ENCODE results near the gene SCG3. TPM values are rescaled to one million over a fixed set of nuclear protein-coding genes. Genes with fewer than 3 reads are reported as not detected.
"Not testable (repeated sequence)": the region's sequence is repeated elsewhere in the genome, so short reads cannot be mapped to it uniquely, and the experiment has no call there.

The SCG3 gene
- total RNA-seq, result not detected

- H3K27ac Mint-ChIP-seq, result no peak within 1 kb of the TSS
- H3K27me3 Mint-ChIP-seq (ENCODE audit: low read depth), result peaks cover 58% of the 10 kb centered on the region
- ATAC-seq (replicated peaks in 1 of 2) (peak; percentile 64 to 68), DNase-seq (peak; percentile 57 to 73)
- H3K4me1 Mint-ChIP-seq (ENCODE audit: low read depth), result peaks cover 7% of the 10 kb centered on the region
- peaks cover 0 to 2% of the 10 kb centered on the region in 2 donors for H3K36me3 Mint-ChIP-seq (ENCODE audit: insufficient read depth in 2 of 2)
- H3K4me3 Mint-ChIP-seq, result peak within 1 kb of the TSS; percentile 50 to 60
- peaks cover 0 to 1% of the 10 kb centered on the region in 2 donors for H3K9me3 Mint-ChIP-seq
Observed at GRCh38 chr15:51681303-51681963, at the start of gene SCG3. Gene SCG3 (plus strand): TSS chr15:51681503. CDS start chr15:51681756, 253 bp downstream.

GRCh38 chr15:51634591-51635198, 46.6 kb upstream of the SCG3 start:
- no peaks in the 10 kb centered on the region for H3K9me3 Mint-ChIP-seq
- H3K27ac Mint-ChIP-seq, result peak overlapping the region; percentile 59
- no peaks in the 10 kb centered on the region for H3K36me3 Mint-ChIP-seq (ENCODE audit: insufficient read depth in 2 of 2)
- peaks cover 13% of the 10 kb centered on the region for H3K4me1 Mint-ChIP-seq (ENCODE audit: low read depth)
- no peaks in the 10 kb centered on the region for H3K27me3 Mint-ChIP-seq (ENCODE audit: low read depth)
- peak; percentile 17 to 22 for DNase-seq
- H3K4me3 Mint-ChIP-seq, result no peak overlapping the region
- peak; percentile 74 to 79 for ATAC-seq (replicated peaks in 1 of 2)

GRCh38 chr15:51641490-51642130, 39.7 kb upstream of the SCG3 start:
- DNase-seq (no peak), ATAC-seq (replicated peaks in 1 of 2) (no peak)
- Mint-ChIP-seq H3K27me3 (ENCODE audit: low read depth) (no peaks in the 10 kb centered on the region), H3K36me3 (ENCODE audit: insufficient read depth in 2 of 2) (no peaks in the 10 kb centered on the region), H3K4me3 (no peak overlapping the region), H3K27ac (no peak overlapping the region), H3K4me1 (ENCODE audit: low read depth) (no peaks in the 10 kb centered on the region), H3K9me3 (no peaks in the 10 kb centered on the region)

GRCh38 chr15:51642696-51643095, 38.6 kb upstream of the SCG3 start:
- no peak for ATAC-seq (replicated peaks in 1 of 2)
- DNase-seq, result no peak
- no peak overlapping the region for H3K4me3 Mint-ChIP-seq
- no peaks in the 10 kb centered on the region for H3K27me3 Mint-ChIP-seq (ENCODE audit: low read depth)
- H3K27ac Mint-ChIP-seq, result no peak overlapping the region
- H3K9me3 Mint-ChIP-seq, result no peaks in the 10 kb centered on the region
- H3K4me1 Mint-ChIP-seq (ENCODE audit: low read depth), result no peaks in the 10 kb centered on the region
- H3K36me3 Mint-ChIP-seq (ENCODE audit: insufficient read depth in 2 of 2), result no peaks in the 10 kb centered on the region

GRCh38 chr15:51647128-51647562, 34.2 kb upstream of the SCG3 start:
- no peak overlapping the region for H3K27ac Mint-ChIP-seq
- H3K9me3 Mint-ChIP-seq, result no peaks in the 10 kb centered on the region
- H3K4me3 Mint-ChIP-seq, result no peak overlapping the region
- H3K27me3 Mint-ChIP-seq (ENCODE audit: low read depth), result no peaks in the 10 kb centered on the region
- no peaks in the 10 kb centered on the region for H3K36me3 Mint-ChIP-seq (ENCODE audit: insufficient read depth in 2 of 2)
- H3K4me1 Mint-ChIP-seq (ENCODE audit: low read depth), result no peaks in the 10 kb centered on the region
- no peak for ATAC-seq (replicated peaks in 1 of 2)
- DNase-seq, result no peak

GRCh38 chr15:51648101-51648500, 33.2 kb upstream of the SCG3 start:
- not testable (repeated sequence) for H3K4me1 Mint-ChIP-seq (ENCODE audit: low read depth); ATAC-seq (replicated peaks in 1 of 2); H3K9me3 Mint-ChIP-seq; H3K27me3 Mint-ChIP-seq (ENCODE audit: low read depth); H3K4me3 Mint-ChIP-seq; H3K36me3 Mint-ChIP-seq (ENCODE audit: insufficient read depth in 2 of 2); DNase-seq; H3K27ac Mint-ChIP-seq

GRCh38 chr15:51648643-51649042, 32.7 kb upstream of the SCG3 start:
- DNase-seq; H3K9me3 Mint-ChIP-seq; H3K4me3 Mint-ChIP-seq; ATAC-seq (replicated peaks in 1 of 2); H3K4me1 Mint-ChIP-seq (ENCODE audit: low read depth); H3K36me3 Mint-ChIP-seq (ENCODE audit: insufficient read depth in 2 of 2); H3K27ac Mint-ChIP-seq; H3K27me3 Mint-ChIP-seq (ENCODE audit: low read depth): not testable (repeated sequence)

GRCh38 chr15:51649659-51650521, 31.4 kb upstream of the SCG3 start:
- Mint-ChIP-seq H3K27me3 (ENCODE audit: low read depth) (no peaks in the 10 kb centered on the region), H3K9me3 (no peaks in the 10 kb centered on the region), H3K4me1 (ENCODE audit: low read depth) (no peaks in the 10 kb centered on the region), H3K27ac (no peak overlapping the region), H3K36me3 (ENCODE audit: insufficient read depth in 2 of 2) (no peaks in the 10 kb centered on the region), H3K4me3 (no peak overlapping the region)
- DNase-seq (peak; percentile 32 to 57), ATAC-seq (replicated peaks in 1 of 2) (peak; percentile 67 to 74)

GRCh38 chr15:51652084-51652668, 29.1 kb upstream of the SCG3 start:
- ATAC-seq (replicated peaks in 1 of 2), result no peak
- H3K27me3 Mint-ChIP-seq (ENCODE audit: low read depth), result no peaks in the 10 kb centered on the region
- H3K4me1 Mint-ChIP-seq (ENCODE audit: low read depth), result no peaks in the 10 kb centered on the region
- H3K36me3 Mint-ChIP-seq (ENCODE audit: insufficient read depth in 2 of 2), result no peaks in the 10 kb centered on the region
- no peak overlapping the region for H3K4me3 Mint-ChIP-seq
- no peak overlapping the region for H3K27ac Mint-ChIP-seq
- H3K9me3 Mint-ChIP-seq, result no peaks in the 10 kb centered on the region
- DNase-seq, result no peak

GRCh38 chr15:51655401-51656057, 25.8 kb upstream of the SCG3 start:
- not testable (repeated sequence) for H3K4me3 Mint-ChIP-seq; H3K4me1 Mint-ChIP-seq (ENCODE audit: low read depth); H3K27me3 Mint-ChIP-seq (ENCODE audit: low read depth); H3K36me3 Mint-ChIP-seq (ENCODE audit: insufficient read depth in 2 of 2); DNase-seq; ATAC-seq (replicated peaks in 1 of 2); H3K9me3 Mint-ChIP-seq; H3K27ac Mint-ChIP-seq

- no peaks in the 10 kb centered on the region for H3K4me1 Mint-ChIP-seq (ENCODE audit: low read depth)
- H3K27ac Mint-ChIP-seq, result no peak overlapping the region
- DNase-seq (no peak), ATAC-seq (replicated peaks in 1 of 2) (no peak)
- no peaks in the 10 kb centered on the region for H3K9me3 Mint-ChIP-seq
- H3K27me3 Mint-ChIP-seq (ENCODE audit: low read depth), result no peaks in the 10 kb centered on the region
- no peaks in the 10 kb centered on the region for H3K36me3 Mint-ChIP-seq (ENCODE audit: insufficient read depth in 2 of 2)
- no peak overlapping the region for H3K4me3 Mint-ChIP-seq
Observed at GRCh38 chr15:51658664-51659063, 22.6 kb upstream of the SCG3 start.

- Mint-ChIP-seq H3K4me3 (no peak overlapping the region), H3K27ac (no peak overlapping the region), H3K9me3 (no peaks in the 10 kb centered on the region), H3K36me3 (ENCODE audit: insufficient read depth in 2 of 2) (no peaks in the 10 kb centered on the region), H3K27me3 (ENCODE audit: low read depth) (no peaks in the 10 kb centered on the region), H3K4me1 (ENCODE audit: low read depth) (no peaks in the 10 kb centered on the region)
- ATAC-seq (replicated peaks in 1 of 2), result no peak
- DNase-seq, result no peak
Observed at GRCh38 chr15:51661072-51661471, 20.2 kb upstream of the SCG3 start.

Data from activated T-cell treated with anti-CD3 and anti-CD28 coated beads, Interleukin-2, amount 50 U/mL, for 72 hours (primary cell).